GM21423 (cell line): ENCODE data around the gene RIMS1.

Experiments used
- ATAC-seq: cut with Tn5 transposase; IDR thresholded peaks from one replicate; pipeline ENCODE4 v1.9.1; 2021; ENCODE audit warnings: mild to moderate bottlenecking, moderate library complexity; ENCODE audit not compliant: unreplicated experiment

Gene RIMS1

DNA sequence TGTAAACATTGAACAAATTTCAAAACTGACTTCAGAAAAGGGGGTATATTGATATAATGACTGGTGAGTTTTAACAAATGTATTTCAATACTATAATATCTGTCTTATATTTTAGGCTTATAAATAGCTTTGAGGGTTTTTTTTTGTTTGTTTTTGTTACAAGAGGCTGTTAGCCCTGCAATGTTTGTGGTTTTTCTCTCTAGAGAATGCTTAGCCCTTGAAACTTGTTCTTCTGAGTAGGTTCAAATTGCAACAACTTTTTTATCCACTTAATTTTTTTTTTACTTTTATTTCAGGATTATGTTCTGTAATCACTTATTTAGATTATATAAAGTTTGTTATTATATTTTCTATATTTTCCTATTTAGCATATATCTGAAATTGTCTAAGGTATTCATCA, 333.2 kb downstream of the RIMS1 start:
- ATAC-seq: no peak

DNA sequence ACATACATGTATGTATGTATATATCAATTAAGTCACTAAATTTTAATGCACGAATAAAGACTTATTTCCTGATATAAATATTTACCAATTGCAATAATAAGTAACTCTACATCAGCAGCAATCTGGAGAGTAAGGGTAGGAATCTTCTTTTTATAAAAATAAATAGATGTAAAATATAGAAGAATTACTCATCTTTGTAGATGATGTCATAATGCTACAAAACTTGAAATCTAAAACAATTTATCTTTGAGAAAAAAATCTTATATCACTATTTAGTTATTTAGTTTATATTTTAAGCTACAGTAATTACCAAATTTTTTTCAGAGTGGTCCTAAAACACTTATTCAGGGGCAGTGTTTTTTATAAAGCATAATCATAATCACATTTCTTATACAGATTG, 351.7 kb downstream of the RIMS1 start:
- ATAC-seq: no peak

DNA sequence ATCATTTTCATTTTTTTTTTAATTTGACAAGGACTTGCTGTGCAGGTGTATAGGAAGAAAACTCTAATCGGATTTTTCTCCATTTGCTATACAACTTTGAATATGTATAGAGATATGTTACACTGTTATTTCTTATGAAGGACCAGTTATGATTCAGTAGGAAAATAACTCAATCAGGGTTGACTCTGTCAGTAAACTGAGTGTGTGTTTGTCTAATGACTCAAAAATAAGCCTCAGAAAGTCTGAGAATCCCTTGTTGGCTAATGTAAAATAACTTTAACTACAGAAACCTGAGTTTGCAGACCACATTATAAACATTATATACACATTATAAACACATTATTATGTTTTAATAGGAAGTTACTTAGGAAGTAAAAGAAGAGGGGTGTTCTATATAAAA, 352.6 kb downstream of the RIMS1 start:
- no peak for ATAC-seq

DNA sequence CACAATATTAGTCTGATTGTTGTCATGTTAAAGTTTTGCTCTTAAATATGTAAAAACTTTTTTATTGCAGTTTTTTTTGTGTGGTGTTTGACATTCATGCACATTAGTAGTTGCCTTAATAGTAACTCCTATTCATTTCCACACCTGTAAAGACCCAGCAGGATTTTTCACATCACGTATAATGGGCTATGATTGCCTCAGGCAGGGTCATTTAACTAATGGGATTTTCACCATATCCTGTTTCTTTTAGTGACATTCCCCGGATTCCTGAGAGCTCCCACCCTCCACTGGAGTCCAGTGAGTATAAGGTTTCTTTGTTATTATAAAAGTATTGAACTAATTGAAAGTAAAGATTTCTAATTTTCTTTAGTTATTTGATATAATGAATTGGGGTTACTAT, 359.2 kb downstream of the RIMS1 start:
- ATAC-seq: no peak

DNA sequence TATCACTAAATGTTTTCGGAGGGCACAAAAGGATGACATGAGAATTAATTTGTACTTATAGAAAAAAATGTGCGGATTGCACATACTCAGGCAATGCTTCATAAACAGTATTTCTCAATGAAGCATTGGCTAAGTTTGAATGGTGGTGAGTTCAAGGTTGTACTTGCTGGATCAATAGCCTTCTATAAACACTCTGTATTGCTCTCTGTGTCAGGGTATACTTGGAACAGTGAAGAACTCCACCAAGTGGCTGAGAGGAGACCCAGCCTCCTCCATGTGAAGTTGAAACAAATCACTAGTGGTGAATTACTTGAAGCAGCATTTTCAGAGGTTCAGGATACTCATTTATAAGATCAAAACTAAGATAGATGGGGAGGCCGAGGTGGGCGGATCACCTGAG, 360.6 kb downstream of the RIMS1 start:
- ATAC-seq: no peak

DNA sequence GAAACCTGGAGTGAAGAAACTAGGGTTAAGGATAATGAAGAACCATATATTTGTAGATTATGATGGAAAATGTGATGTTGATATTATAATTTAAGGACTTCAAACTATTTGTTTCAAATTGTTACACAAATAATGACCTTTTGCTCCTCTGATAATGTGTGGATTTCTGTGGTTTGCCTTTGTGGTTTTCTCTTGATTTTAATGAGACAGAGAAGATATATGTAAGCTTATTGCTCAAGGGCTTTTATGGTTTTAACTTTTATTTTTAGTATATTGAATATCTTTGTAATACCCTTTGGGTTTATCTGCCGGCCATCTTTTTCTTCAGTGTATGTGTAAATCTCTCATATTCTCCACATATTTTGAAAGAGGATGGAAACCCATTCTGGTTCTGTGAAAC, 362.3 kb downstream of the RIMS1 start:
- no peak for ATAC-seq

DNA sequence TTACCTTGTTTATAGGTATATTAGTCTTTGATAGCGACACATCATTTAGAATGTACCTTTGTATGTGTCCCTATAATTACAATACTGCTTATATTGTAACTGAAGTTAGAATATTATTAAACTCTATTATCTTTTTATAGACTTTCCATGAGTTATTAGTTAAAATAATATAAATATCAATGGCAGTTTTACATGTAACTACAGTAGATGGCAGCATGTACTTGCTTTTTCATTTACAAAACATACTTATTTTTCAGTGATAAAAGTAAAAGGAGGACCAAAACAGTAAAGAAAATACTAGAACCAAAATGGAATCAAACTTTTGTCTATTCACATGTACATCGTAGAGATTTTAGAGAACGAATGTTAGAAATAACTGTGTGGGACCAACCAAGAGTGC, 364.3 kb downstream of the RIMS1 start:
- ATAC-seq: no peak

DNA sequence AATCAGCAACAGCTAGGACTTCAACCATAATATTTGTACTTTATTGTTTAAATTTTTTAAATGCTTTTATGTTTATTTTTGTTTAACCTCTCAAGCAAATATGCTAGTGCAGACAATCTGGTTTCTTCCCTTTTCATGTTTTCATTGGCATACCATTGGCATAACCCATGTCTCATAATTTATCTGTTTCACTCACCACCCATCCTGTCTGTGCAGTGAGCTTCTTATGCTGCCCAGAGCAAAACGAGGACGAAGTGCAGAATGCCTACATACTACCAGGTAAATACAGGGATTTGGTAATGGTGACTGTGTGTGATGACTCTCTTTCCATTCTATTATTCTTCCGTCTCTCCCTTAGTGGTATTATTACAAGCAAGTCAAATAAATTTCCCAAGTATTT, 374.1 kb downstream of the RIMS1 start:
- no peak for ATAC-seq

DNA sequence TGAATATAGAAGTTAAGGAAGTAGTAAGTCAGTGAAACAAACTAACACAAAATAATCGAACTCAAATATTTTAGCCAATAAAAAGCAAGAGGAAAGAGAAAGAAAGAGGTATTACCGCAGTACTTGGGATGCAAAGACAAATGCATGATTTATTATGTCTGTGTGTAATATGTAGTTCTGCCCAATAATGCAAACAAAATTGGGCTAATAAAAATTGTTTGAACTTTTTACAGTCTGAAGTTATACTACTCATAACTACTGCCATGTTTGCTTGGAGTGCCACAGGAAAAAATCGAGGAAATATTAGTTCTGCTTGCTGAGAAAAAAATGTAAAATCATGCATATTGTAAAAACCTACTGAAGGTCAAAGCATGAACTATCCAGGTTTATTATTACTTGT, 375.2 kb downstream of the RIMS1 start:
- no peak for ATAC-seq

DNA sequence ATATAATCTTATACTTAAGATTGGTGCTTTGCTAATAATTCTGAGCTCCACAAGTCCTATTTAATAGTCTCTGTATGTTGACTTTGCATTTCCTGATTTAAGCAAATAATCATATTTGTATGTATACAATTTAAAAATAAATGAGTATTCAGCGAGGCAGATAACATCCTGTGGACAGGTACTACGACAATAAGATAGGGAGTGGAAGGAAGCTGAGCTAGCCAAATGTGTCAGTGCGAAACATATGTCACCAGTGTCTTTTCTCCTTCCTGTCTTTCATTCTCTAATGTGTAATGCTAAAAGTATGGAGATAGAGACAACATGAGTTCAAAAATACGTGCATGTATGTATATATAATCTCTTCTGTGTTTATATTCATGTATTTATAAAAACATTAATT, 375.9 kb downstream of the RIMS1 start:
- ATAC-seq: no peak

DNA sequence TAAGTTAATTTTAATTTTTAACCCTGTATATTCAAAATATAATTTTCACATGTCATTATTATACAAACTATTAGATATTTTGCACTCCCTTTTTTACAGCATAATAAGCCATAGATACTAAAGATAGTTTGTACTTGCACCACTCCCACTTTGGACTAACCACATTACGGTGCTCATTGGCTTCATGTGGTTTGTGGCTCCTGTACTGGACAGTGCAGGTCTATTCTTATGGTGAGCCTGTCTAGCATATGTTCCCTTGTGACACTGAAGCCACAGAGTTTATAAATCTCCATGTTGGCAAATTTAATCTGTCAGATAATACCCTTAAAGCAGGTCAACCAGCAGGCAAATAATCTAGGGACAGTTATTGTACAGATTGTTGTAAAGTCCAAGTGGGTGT, 381.1 kb downstream of the RIMS1 start:
- no peak for ATAC-seq

DNA sequence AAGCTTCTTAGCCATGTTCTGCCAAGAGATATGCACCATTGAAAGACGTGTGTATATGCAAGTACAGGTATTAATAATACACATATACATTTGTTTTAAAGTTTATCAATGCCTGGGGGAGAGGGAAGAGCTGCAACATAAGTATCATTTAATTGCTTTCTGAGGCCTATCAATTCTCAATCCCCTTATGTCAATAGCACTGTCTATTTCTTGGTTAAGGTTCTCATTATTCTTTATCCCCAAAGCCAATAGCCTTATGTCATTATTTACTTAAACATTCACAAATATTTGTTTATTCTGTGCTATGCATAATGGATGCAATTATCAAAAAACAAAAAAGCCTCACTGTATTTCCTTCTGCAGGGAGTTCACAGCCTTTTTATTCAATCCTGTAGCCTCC, 385.2 kb downstream of the RIMS1 start:
- no peak for ATAC-seq

DNA sequence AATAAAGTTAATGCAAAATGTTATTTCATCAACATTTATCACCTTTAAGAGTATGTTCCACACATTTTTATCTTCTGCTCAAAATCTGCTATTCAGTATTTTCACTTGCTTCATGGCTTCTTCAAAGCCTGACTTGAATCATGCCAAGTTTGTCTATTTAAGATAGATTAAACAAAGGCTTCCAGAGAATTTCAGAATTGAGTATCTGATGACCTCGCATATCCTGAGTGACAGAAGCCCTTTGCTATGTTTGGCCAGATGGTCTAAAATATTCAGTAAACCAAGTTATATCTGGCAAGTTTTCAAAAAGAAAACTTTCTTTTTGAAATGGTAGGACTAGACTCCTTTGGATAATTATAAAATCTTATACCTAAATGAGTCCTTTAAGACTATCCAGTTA, 386.6 kb downstream of the RIMS1 start:
- no peak for ATAC-seq

DNA sequence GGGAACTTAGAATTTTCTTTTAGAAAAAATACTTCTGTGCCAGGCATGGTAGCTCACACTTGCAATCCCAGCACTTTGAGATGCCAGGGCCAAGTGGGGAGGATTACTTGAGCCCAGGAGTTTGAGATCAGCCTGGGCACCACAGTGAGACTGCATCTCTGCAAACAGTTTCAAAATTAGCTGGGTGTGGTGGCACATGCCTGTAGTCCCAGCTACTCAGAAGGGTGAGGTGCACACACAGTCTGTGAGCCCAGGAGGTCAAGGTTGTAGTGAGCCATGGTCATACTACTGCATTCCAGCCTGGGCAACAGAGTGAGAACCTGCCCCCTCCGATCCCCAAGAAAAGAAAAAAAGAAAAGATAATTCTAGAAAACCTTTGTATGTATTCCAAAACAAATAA, 389.5 kb downstream of the RIMS1 start:
- no peak for ATAC-seq

DNA sequence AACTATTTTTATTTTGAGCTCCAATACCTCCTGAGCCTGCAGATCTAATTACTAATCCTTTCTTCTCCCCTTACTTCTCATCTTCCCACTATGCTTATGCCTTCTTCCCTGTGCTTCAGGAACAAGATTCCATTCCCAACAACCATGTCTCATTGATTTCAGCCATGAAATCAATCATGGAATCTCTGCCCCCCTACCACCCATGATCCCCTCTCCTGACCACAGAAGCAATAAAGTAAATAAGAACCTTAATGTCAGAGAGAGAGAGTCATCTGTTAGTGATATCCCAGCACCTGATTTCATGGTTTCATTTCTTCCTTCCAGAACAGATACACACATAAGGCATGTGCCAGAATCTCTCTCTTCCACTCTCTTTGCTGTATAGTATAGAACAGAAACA, 395.9 kb downstream of the RIMS1 start:
- no peak for ATAC-seq

DNA sequence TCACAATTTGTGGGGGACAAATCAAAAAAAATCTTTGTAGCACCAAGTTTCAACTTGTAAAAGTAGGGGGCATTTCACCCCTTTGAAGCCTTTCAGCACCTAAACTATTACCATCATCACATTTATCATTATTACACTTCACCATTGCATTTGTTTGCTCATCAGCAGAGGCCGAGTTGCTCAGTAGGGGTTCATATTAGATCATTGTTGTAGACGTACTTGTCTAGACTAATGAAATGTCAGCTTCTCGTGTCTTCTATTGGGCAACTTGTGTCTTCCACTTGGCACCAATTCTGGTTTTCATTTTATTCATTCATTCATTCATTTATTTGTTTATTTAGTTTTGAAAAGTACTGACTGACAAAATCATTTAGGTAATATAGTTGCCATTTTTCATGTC, 397.2 kb downstream of the RIMS1 start:
- ATAC-seq: no peak

DNA sequence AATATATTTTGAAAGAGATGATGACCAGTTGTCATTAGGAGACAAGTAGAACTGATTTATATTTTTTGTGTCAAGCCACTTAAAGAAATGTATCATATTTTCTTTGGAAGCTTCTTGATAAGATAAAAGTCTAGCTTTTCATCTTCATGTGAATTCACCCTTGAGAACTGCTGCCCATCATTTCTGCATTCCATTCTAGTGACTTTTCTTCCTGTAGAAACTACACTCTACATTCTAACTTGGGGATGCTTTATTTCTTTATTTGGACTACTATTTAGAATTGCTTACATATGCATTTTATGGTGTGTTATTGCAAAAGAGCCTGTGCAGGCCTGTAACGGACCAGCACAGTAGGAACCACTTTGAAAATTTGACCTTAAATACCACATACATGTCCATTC, 400.6 kb downstream of the RIMS1 start:
- no peak for ATAC-seq

DNA sequence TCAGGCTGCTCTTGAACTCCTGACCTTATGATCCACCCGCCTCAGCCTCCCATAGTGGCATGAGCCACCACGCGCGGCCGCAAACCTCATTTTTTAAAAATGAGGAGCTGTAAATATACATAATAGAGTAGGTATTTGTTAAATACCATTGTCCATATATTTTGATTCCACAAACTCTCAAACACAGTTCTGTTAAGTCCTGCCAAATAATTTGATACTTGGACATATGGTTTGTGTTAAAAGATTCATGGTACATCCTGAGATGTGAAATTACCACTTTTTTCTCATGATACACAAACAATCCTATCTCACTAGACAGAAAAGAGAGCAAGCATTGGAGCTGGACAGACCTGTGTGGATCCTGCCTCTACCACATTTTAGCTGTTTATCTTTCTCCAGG, 401.5 kb downstream of the RIMS1 start:
- ATAC-seq: no peak

DNA sequence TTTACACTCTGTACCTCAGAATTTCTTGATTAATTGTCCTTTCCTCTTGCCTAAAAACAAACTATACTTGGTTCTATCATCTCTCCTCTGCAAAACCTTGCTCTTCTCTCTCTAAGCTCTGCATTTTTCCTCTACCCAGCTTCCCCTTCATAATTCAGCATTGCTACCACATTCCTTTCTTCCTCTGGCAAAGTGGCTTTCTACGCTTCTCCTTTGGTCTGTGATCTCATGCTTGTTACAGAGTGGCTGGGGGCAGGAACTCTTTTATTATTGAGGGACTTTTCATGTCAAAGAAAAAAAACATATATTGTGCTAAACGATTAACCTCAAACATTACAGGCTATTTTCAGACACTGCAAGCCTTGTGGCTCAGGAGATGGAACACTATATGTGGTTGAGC, 402.2 kb downstream of the RIMS1 start:
- no peak for ATAC-seq

DNA sequence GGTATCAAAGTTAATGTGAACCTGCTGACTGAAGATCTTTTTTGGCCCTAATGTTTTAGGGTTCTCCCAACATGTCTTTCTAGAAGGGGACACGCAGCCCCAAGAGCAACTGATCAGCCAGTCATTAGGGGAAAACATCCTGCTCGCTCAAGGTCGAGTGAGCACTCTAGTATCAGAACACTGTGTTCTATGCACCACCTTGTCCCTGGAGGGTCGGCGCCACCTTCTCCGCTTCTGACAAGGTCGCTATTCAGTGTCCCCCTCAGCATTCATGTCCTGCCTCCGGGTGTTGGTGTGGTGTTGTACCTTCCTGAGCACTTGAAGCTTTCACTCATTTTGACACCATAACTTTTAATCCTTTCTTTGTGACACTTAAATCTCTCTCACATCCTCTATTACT, 404.3 kb downstream of the RIMS1 start:
- no peak for ATAC-seq

DNA sequence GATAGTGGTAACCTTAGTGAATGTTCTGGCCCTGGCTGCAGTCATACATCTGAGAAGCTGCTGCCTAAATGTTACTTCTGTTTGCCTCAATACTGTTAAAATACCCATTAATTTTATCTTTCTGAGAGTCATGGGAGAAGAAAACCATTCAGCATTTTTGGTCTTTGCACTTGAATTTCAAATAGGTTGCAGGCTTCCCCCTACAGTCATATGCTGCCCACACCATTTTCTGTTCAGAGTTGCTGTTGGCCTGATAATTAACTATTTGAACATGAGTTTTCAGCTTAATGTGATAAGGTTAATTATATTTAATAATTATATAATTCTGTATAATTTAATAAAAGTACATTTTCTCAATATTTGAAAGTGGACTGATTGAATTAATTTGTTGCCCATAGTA, 410.0 kb downstream of the RIMS1 start:
- ATAC-seq: no peak

DNA sequence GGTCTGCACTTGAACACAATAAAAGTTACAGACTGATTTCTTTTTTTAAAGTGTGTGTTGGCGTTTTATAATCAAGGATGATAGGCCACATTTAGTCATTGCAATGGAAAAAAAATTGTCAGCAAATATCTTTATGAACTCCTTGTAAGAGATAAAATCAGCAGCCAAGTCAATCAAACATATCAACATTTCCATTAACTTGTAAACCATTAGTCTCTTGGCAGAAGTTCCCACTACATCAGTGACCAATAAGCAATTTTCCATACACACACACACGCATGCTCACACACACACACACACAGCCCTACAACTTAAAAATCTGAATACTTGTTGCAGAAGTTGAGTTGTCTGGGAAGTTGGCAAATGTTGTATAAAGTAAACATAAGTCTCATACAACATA, 419.6 kb downstream of the RIMS1 start:
- no peak for ATAC-seq

DNA sequence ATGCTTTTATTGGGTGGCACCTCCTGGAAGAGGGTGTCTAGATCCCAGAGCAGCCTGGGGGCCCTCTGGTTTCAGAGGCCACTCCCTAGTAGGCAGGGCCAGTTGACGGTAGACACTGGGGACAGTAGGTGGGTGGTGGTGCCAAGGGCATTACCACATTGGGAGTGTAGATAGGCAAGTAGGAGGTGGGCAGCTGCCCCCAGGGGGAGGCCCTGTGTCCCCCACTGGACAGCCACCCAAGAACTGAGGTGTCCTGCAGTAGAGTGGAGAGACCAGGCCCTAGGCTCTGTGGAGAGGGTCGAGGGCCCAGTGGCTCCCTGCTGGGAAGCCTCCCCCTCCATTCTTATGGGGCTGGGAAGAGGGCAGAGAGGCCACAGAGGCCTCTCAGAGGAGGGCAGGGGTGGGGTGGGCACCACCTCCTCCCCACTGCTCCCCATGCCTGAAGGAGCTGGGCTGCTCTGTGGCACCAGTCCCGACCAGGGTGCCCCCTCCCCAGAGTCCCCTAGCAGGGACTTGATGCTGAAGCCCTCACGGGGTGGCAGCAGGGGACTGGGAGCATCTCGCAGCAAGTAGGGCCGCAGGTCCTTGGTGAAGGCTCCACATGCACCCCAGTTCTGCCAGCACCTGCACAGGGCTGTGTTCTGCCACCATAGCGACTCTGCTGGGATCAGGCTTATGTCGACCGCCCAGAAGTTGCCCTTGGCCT, 430.5 kb downstream of the RIMS1 start:
- no peak for ATAC-seq

DNA sequence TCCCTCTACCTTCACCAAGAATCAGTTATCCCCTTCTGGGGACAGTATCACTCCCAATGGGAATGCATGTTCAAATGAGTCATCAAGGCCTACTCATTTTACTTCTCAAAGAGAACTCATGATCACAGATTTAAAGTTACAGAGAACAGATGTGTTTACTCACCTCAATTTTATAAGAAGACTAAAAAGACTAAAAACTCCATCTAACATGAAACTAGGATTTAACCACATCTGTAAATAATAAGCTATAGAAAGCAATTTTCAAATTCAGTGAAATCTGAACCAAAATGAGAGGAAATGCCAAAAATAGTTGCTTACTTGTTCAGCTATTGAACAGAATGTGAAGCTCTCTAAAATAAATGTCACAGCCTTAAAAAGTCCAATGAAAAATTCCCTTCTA, 435.4 kb downstream of the RIMS1 start:
- ATAC-seq: no peak
